SK-N-SH treated with all-trans-retinoic acid at 6 μM for 48 hours (cell line): Measurements from ENCODE around the gene KMT2B.

Source experiments
- ATAC-seq: fragments of 200-7000 bp; cut with Tn5 transposase; 3 replicates; pipeline ENCODE4 v1.9.1; 2020; ENCODE audit warnings: mild to moderate bottlenecking, moderate library complexity
- CSDC2 ChIP-seq: fragments of 250-450 bp; sonication (Bioruptor Pico); IDR thresholded peaks from 2 replicates; pipeline ENCODE4 v1.5.0; 2020; ENCODE audit warnings: mild to moderate bottlenecking, moderate library complexity
- GLIS3 ChIP-seq: fragments of 250-450 bp; sonication (Bioruptor Pico); IDR thresholded peaks from 2 replicates; pipeline ENCODE4 v1.5.0; 2020; ENCODE audit warnings: mild to moderate bottlenecking, moderate library complexity
- ISL1 ChIP-seq: fragments of 250-450 bp; sonication (Bioruptor Pico); IDR thresholded peaks from 2 replicates; pipeline ENCODE4 v2.1.2; 2022; ENCODE audit warnings: mild to moderate bottlenecking, moderate library complexity
- OSR1 ChIP-seq: fragments of 250-450 bp; sonication (Bioruptor Pico); IDR thresholded peaks from 2 replicates; pipeline ENCODE4 v1.8.0; 2022; ENCODE audit warnings: moderate library complexity, mild to moderate bottlenecking, inconsistent platforms
- PATZ1 ChIP-seq: fragments of 250-450 bp; sonication (Bioruptor Pico); IDR thresholded peaks from 2 replicates; pipeline ENCODE4 v1.8.0; 2020; ENCODE audit warnings: mild to moderate bottlenecking, moderate library complexity, borderline replicate concordance
- PPARA ChIP-seq: fragments of 250-450 bp; sonication (Bioruptor Pico); IDR thresholded peaks from 2 replicates; pipeline ENCODE4 v1.5.0; 2020; ENCODE audit warnings: mild to moderate bottlenecking, borderline replicate concordance
- RARB ChIP-seq: fragments of 250-450 bp; sonication (Bioruptor Pico); IDR thresholded peaks from 2 replicates; pipeline ENCODE4 v1.8.0; 2021; ENCODE audit warnings: mild to moderate bottlenecking, moderate library complexity
- SNAI2 ChIP-seq: fragments of 250-450 bp; sonication (Bioruptor Pico); IDR thresholded peaks from 2 replicates; pipeline ENCODE4 v1.5.0; 2020; ENCODE audit warnings: mild to moderate bottlenecking, moderate library complexity
- TCF4 ChIP-seq: fragments of 250-450 bp; sonication (Bioruptor Pico); IDR thresholded peaks from 2 replicates; pipeline ENCODE4 v1.8.0; 2021; ENCODE audit warnings: mild to moderate bottlenecking, moderate library complexity, borderline replicate concordance
- TOX ChIP-seq: fragments of 250-450 bp; sonication (Bioruptor Pico); IDR thresholded peaks from 2 replicates; pipeline ENCODE4 v1.8.0; 2021; ENCODE audit warnings: mild to moderate bottlenecking, moderate library complexity, borderline replicate concordance
- TSHZ2 ChIP-seq: fragments of 250-450 bp; sonication (Bioruptor Pico); IDR thresholded peaks from 2 replicates; pipeline ENCODE4 v1.5.0; 2020; ENCODE audit warnings: mild to moderate bottlenecking, moderate library complexity
- ZNF565 ChIP-seq: fragments of 450-650 bp; formaldehyde crosslinking; conservative IDR thresholded peaks from 2 replicates; pipeline ENCODE4 v1.5.0; 2020; ENCODE audit warnings: low read depth, mild to moderate bottlenecking, moderate library complexity
- ZNF8 ChIP-seq: fragments of 450-650 bp; formaldehyde crosslinking; IDR thresholded peaks from 2 replicates; pipeline ENCODE4 v1.5.0; 2020; ENCODE audit warnings: mild to moderate bottlenecking, moderate library complexity
- TF ChIP-seq, protein P1 (sequence below): fragments of 250-450 bp; sonication (Bioruptor Pico); IDR thresholded peaks from 2 replicates; pipeline ENCODE4 v1.5.1; 2020; ENCODE audit warnings: low read depth, mild to moderate bottlenecking, moderate library complexity
- TF ChIP-seq, protein P2 (sequence below): fragments of 250-450 bp; sonication (Bioruptor Pico); IDR thresholded peaks from 2 replicates; pipeline ENCODE4 v1.8.0; 2021; ENCODE audit warnings: low read depth, mild to moderate bottlenecking, moderate library complexity, borderline replicate concordance

Gene KMT2B

DNA sequence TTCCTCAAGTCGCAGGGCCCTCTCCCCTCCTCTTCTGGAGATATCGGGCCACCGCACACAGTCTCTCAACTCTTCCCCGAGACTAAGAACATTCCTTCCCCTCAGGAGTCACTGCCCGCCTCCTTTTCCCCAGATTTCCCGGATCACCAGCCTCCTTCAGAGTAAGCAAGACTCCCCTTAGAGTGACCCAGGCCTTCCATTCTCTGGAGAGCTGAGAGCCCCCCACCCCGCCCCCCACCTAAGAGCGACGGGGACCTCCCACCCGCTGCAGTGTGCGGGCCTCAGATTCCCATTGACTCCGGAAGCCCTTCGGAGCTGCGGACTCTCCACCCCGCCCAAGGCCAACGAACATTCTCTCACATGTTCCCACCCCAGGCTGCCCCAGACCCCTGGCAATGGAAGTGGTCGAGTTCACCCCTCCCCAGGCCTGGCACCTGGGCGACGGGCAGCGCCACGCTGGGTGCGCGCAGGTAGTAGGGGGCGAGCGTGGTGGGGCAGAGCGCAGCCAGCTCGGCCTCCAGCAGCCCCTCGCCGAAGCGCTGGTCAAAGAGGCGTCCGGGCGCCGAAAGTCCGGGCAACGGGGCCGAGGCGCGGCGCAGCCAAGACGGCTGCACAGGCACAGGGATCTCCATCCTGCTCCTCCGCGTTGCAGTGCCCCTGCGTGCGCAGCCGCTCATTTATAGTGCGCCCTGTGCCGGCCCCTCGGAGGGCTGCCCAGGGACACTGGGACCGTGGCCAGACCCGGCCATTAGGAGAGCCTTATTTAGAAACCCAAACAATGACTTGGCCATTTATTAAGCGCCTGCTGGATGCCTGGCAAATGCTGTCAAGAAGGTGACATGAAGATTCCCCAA lies 38.8 kb downstream of the KMT2B start, which contains the start of gene HSPB6:
Gene HSPB6, minus strand, starts transcription at position 653 of the 854 bp plus-strand sequence. Its CDS starts 21 bp downstream, at position 632.
- TF ChIP-seq RARB (CRISPR knock-in tag) (no peak), SNAI2 (CRISPR knock-in tag) (no peak), OSR1 (CRISPR knock-in tag) (no peak)
- no peak for ATAC-seq

DNA sequence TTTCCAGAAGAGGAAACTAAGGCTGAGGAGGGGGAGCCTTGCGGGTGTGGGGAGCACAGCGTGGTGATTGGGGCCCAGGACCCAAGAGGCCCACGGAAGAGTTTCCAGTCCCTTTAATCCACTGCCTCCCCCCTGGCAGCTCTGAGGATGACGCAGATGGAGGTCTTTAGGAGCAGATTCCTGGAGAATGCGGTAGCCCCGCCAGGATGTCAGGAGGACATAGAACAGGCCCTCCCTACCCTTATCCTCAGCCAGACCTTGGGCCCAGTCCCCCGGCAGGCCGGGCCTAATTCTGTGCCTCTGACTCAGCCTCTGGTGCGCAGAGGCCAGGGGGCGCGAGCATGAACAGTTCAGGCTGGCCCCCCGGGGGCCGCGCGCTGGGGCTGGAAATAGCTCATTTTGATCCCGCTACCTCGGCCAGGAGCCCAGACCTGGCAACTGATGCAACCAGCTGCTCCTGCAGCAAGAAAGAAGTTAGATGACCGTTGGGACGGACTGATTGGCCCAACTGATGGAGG lies 39.5 kb downstream of the KMT2B start:
- TF ChIP-seq, protein P1, sequence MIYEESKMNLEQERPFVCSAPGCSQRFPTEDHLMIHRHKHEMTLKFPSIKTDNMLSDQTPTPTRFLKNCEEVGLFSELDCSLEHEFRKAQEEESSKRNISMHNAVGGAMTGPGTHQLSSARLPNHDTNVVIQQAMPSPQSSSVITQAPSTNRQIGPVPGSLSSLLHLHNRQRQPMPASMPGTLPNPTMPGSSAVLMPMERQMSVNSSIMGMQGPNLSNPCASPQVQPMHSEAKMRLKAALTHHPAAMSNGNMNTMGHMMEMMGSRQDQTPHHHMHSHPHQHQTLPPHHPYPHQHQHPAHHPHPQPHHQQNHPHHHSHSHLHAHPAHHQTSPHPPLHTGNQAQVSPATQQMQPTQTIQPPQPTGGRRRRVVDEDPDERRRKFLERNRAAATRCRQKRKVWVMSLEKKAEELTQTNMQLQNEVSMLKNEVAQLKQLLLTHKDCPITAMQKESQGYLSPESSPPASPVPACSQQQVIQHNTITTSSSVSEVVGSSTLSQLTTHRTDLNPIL (CRISPR knock-in tag): peak; percentile 56; the same call in 1 of the 2 replicates
- TF ChIP-seq TSHZ2 (no peak), TCF4 (CRISPR knock-in tag) (peak; percentile 38; the same call in 1 of the 2 replicates), CSDC2 (CRISPR knock-in tag) (peak; percentile 39; the same call in 1 of the 2 replicates), PATZ1 (peak; percentile 92; the same call in 1 of the 2 replicates)
- ATAC-seq: peak; percentile 74

GRCh38 chr19:35757749-35758608 lies 40.2 kb downstream of the KMT2B start, which contains the start of gene PROSER3:
TSS of gene PROSER3 (plus strand) at chr19:35758176. CDS start at chr19:35758216, 40 bp downstream.
- 0 out of 2 replicates have a peak, but pooled peaks have one; percentile 49 for TF ChIP-seq TSHZ2
- TF ChIP-seq TOX: no peak
- peak; percentile 96 for ATAC-seq

DNA sequence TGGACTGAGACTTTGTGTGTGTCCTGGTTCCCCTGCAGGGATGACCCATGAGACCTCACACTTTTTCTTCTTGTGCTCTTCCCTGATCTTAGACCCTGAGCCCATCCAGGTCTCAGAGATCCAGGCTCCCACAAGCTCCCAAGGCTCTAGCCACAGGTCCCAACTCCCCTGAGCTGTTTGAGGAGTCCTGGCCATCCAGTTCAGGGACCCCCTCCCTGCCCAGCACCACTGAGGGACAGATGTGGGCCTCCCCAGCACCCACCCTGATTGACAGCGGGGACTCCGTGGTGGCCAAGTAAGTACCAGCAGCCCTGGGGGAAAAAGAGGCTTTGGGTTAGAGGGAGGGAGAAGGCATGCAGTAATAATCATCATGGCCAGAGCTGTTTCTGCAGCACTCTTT lies 41.9 kb downstream of the KMT2B start:
- no peak for ATAC-seq
- no peak for TF ChIP-seq CSDC2 (CRISPR knock-in tag)
- no peak for TF ChIP-seq ZNF8
- no peak for TF ChIP-seq GLIS3 (CRISPR knock-in tag)
- TF ChIP-seq, protein P1 (CRISPR knock-in tag): no peak
- TF ChIP-seq TSHZ2: no peak
- TF ChIP-seq, protein P2, sequence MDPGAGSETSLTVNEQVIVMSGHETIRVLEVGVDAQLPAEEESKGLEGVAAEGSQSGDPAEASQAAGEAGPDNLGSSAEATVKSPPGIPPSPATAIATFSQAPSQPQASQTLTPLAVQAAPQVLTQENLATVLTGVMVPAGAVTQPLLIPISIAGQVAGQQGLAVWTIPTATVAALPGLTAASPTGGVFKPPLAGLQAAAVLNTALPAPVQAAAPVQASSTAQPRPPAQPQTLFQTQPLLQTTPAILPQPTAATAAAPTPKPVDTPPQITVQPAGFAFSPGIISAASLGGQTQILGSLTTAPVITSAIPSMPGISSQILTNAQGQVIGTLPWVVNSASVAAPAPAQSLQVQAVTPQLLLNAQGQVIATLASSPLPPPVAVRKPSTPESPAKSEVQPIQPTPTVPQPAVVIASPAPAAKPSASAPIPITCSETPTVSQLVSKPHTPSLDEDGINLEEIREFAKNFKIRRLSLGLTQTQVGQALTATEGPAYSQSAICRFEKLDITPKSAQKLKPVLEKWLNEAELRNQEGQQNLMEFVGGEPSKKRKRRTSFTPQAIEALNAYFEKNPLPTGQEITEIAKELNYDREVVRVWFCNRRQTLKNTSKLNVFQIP: no peak
- TF ChIP-seq PPARA (CRISPR knock-in tag): no peak
- TF ChIP-seq ZNF565: no peak
- no peak for TF ChIP-seq ISL1 (CRISPR knock-in tag)
